ENCODE data around the gene NPDC1. TPM values are rescaled to one million over a fixed set of nuclear protein-coding genes. Genes with fewer than 3 reads are reported as not detected.

Gene NPDC1
- total and polyA plus RNA-seq, 2 donors (not counting 1 experiment from before 2014, with no cell fraction given), result 9.0 to 15.7 TPM

DNA sequence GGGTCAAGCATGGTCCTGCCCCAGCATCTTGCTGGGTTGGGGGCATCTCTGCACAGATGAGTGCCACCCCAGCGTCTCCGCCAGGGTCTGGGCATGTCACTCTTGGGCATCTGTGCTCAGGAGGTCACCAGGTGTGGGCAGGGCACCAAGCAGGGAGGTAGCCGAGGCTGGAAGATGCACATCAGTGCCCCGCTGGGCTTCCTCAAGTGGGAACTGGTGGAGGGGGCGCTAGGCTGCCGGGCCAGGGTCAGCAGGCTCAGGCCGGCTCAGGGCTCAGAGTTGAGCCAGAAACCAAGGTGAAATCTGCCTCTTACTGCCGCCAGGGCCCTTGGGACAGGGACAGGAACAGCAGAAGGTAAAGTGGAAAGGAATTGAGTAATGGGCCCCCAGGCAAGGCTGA, 10.0 kb downstream of the NPDC1 start:
- Histone ChIP-seq H3K9ac (ENCODE audit: insufficient read depth, low read length) (no peak overlapping the region), H2AFZ (ENCODE audit: low read length) (no peak overlapping the region), H3K36me3 (ENCODE audit: control insufficient read depth, insufficient read depth, low read length) (peaks cover 11% of the 10 kb centered on the region), H3K79me2 (ENCODE audit: control insufficient read depth, insufficient read depth, low read length) (no peaks in the 10 kb centered on the region), H3K4me2 (ENCODE audit: extremely low read depth, insufficient read depth, low read length) (no peak overlapping the region), H3K27me3 (ENCODE audit: control insufficient read depth, insufficient read depth, low read length) (no peaks in the 10 kb centered on the region), H3K27ac (ENCODE audit: insufficient read depth, low read length) (no peak overlapping the region), H4K20me1 (ENCODE audit: control insufficient read depth, extremely low read depth, insufficient read depth, low read length) (no peaks in the 10 kb centered on the region), H3K4me3 (replicated peaks in 1 of 4; ENCODE audit: control extremely low read depth in 1 of 4, insufficient read depth in 1 of 4, low read depth in 3 of 4, low read length in 4 of 4) (no peak overlapping the region), H3K4me1 (ENCODE audit: control insufficient read depth, extremely low read depth, insufficient read depth, low read length) (no peaks in the 10 kb centered on the region), H3K9me3 (ENCODE audit: control insufficient read depth, insufficient read depth, low read depth, low read length) (no peaks in the 10 kb centered on the region)
- TF ChIP-seq EZH2 (IDR thresholded peaks at IDR 0.05; ENCODE audit: low read length, missing control alignments), result no peak
- TF ChIP-seq CTCF (conservative IDR thresholded peaks at IDR 0.05 in 1 of 2, IDR thresholded peaks at IDR 0.05 in 1 of 2; ENCODE audit: low read depth in 1 of 2, low read length in 2 of 2), result no peak
- no peak for DNase-seq (ENCODE audit: low read depth in 2 of 2)

DNA sequence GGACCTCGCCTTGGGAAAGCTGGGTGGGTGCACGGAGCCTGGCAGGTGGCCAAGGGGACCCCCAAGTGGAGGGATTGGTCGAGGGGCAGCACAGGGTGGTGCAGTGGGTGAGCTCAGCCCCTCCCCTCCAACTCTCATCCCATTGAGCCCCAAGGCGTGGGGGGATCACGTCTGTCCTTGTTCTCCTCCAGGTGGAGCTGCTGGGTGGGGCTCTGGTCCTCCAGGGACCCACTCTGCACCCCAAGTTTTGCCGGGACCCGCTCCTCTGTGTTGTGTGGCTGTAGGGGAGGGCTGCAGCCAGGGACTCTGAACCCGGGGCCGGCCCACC, 10.5 kb downstream of the NPDC1 start:
- DNase-seq (ENCODE audit: low read depth in 2 of 2), result no peak
- H4K20me1 ChIP-seq (ENCODE audit: control insufficient read depth, extremely low read depth, insufficient read depth, low read length), result no peaks in the 10 kb centered on the region
- no peak overlapping the region for H3K4me3 ChIP-seq (replicated peaks in 1 of 4; ENCODE audit: control extremely low read depth in 1 of 4, insufficient read depth in 1 of 4, low read depth in 3 of 4, low read length in 4 of 4)
- no peak for TF ChIP-seq EZH2 (IDR thresholded peaks at IDR 0.05; ENCODE audit: low read length, missing control alignments)
- no peak for TF ChIP-seq CTCF (conservative IDR thresholded peaks at IDR 0.05 in 1 of 2, IDR thresholded peaks at IDR 0.05 in 1 of 2; ENCODE audit: low read depth in 1 of 2, low read length in 2 of 2)
- no peaks in the 10 kb centered on the region for H3K9me3 ChIP-seq (ENCODE audit: control insufficient read depth, insufficient read depth, low read depth, low read length)
- no peaks in the 10 kb centered on the region for H3K27me3 ChIP-seq (ENCODE audit: control insufficient read depth, insufficient read depth, low read length)
- no peak overlapping the region for H3K27ac ChIP-seq (ENCODE audit: insufficient read depth, low read length)
- no peak overlapping the region for H3K4me2 ChIP-seq (ENCODE audit: extremely low read depth, insufficient read depth, low read length)
- no peak overlapping the region for H2AFZ ChIP-seq (ENCODE audit: low read length)
- H3K9ac ChIP-seq (ENCODE audit: insufficient read depth, low read length), result no peak overlapping the region
- peaks cover 9% of the 10 kb centered on the region for H3K36me3 ChIP-seq (ENCODE audit: control insufficient read depth, insufficient read depth, low read length)
- H3K79me2 ChIP-seq (ENCODE audit: control insufficient read depth, insufficient read depth, low read length), result no peaks in the 10 kb centered on the region
- H3K4me1 ChIP-seq (ENCODE audit: control insufficient read depth, extremely low read depth, insufficient read depth, low read length), result no peaks in the 10 kb centered on the region

DNA sequence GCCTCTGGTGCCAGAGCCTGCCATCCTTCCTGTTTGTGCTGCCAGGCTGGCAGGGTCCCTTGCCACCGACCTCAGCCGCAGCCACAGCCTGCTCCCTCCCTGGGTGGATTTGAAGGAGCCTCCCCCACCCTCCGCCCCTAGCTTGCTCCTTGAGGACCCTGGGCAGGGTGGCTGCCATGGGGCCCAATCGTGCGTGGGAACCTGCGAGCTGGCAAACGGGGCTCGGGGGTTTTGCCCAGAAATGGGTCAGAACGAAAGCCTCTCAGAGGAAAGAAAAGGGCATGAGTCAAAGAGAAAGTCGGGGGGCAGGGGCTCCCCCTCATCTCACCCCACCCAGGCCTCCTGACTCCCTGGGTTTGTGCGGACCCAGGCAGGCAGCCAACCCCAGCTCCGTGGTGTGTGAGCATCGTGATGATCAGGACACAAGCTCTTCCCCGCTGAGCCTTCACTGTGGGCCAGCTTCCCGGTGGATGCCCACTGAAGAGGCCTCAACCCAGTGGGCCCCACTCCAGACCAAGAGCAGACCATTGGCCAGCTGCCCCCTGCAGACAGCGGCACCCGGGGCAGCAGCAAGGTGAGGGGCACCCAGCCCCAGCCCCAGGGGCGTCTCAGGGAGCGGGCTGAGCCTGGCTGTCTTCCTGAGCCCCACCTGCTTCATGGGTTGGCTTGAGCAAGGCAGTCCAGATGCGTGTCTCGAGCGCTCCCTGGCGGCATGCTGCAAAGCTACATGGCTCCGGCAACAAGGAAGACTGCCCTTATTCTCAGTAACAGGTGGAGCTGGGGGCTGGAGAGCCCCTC, 11.1 kb downstream of the NPDC1 start:
- H3K9me3 ChIP-seq (ENCODE audit: control insufficient read depth, insufficient read depth, low read depth, low read length), result no peaks in the 10 kb centered on the region
- TF ChIP-seq EZH2 (IDR thresholded peaks at IDR 0.05; ENCODE audit: low read length, missing control alignments) (no peak), CTCF (conservative IDR thresholded peaks at IDR 0.05 in 1 of 2, IDR thresholded peaks at IDR 0.05 in 1 of 2; ENCODE audit: low read depth in 1 of 2, low read length in 2 of 2) (peak; percentile 88 to 91)
- no peak overlapping the region for H3K9ac ChIP-seq (ENCODE audit: insufficient read depth, low read length)
- H3K4me1 ChIP-seq (ENCODE audit: control insufficient read depth, extremely low read depth, insufficient read depth, low read length), result no peaks in the 10 kb centered on the region
- H3K4me3 ChIP-seq (replicated peaks in 1 of 4; ENCODE audit: control extremely low read depth in 1 of 4, insufficient read depth in 1 of 4, low read depth in 3 of 4, low read length in 4 of 4), result no peak overlapping the region
- H3K36me3 ChIP-seq (ENCODE audit: control insufficient read depth, insufficient read depth, low read length), result peaks cover 6% of the 10 kb centered on the region
- H3K27ac ChIP-seq (ENCODE audit: insufficient read depth, low read length), result no peak overlapping the region
- H3K79me2 ChIP-seq (ENCODE audit: control insufficient read depth, insufficient read depth, low read length), result no peaks in the 10 kb centered on the region
- peak; percentile 69 to 82 for DNase-seq (ENCODE audit: low read depth in 2 of 2)
- H4K20me1 ChIP-seq (ENCODE audit: control insufficient read depth, extremely low read depth, insufficient read depth, low read length), result no peaks in the 10 kb centered on the region
- no peak overlapping the region for H3K4me2 ChIP-seq (ENCODE audit: extremely low read depth, insufficient read depth, low read length)
- no peak overlapping the region for H2AFZ ChIP-seq (ENCODE audit: low read length)
- H3K27me3 ChIP-seq (ENCODE audit: control insufficient read depth, insufficient read depth, low read length), result no peaks in the 10 kb centered on the region
